Mesendoderm (in vitro differentiated cells): ENCODE results near the gene RNF121. TPM values are rescaled to one million over a fixed set of nuclear protein-coding genes. Genes with fewer than 3 reads are reported as not detected.
"Not testable (repeated sequence)": the region's sequence is repeated elsewhere in the genome, so short reads cannot be mapped to it uniquely, and the experiment has no call there.

Experiments used
- DNase-seq: peaks from one replicate; pipeline ENCODE4 v3.0.0; 2013
- H2AK5ac ChIP-seq: 2 replicates; pipeline ENCODE4 v1.6.1; 2013; ENCODE audit warnings: low read length, inconsistent platforms
- H2BK120ac ChIP-seq: 2 replicates; pipeline ENCODE4 v1.6.1; 2013; ENCODE audit warnings: low read depth, mild to moderate bottlenecking, low read length, moderate library complexity, mixed read lengths
- H2BK15ac ChIP-seq: replicated peaks from 2 replicates; pipeline ENCODE4 v1.6.1; 2013; ENCODE audit warnings: low read depth, mild to moderate bottlenecking, moderate library complexity
- H2BK5ac ChIP-seq: 2 replicates; pipeline ENCODE4 v1.6.1; 2013; ENCODE audit warnings: low read length, inconsistent platforms
- H3K18ac ChIP-seq: 2 replicates; pipeline ENCODE4 v1.6.1; 2013; ENCODE audit warnings: mild to moderate bottlenecking, low read length, mixed read lengths
- H3K23ac ChIP-seq: one replicate; pipeline ENCODE4 v1.6.1; 2013; ENCODE audit warnings: low read length
- H3K27ac ChIP-seq: 2 replicates; pipeline ENCODE4 v1.5.1; 2013; ENCODE audit warnings: low read depth, mild to moderate bottlenecking, inconsistent platforms, low read length, moderate library complexity
- H3K27me3 ChIP-seq: 2 replicates; pipeline ENCODE4 v1.6.1; 2013; ENCODE audit warnings: low read length, control low read depth, mild to moderate bottlenecking, inconsistent platforms; ENCODE audit not compliant: insufficient read depth, poor library complexity
- H3K36me3 ChIP-seq: 2 replicates; pipeline ENCODE4 v1.6.1; 2013; ENCODE audit warnings: low read length, inconsistent platforms; ENCODE audit not compliant: control insufficient read depth, insufficient read depth
- H3K4ac ChIP-seq: one replicate; pipeline ENCODE4 v1.6.1; 2013; ENCODE audit warnings: low read depth, mild to moderate bottlenecking, low read length, moderate library complexity
- H3K4me1 ChIP-seq: 2 replicates; pipeline ENCODE4 v1.6.1; 2013; ENCODE audit warnings: low read depth, low read length, inconsistent platforms; ENCODE audit not compliant: control insufficient read depth
- H3K4me2 ChIP-seq: 2 replicates; pipeline ENCODE4 v1.6.1; 2013; ENCODE audit warnings: low read length
- H3K4me3 ChIP-seq: 2 replicates; pipeline ENCODE4 v1.5.1; 2013; ENCODE audit warnings: mild to moderate bottlenecking, low read length
- H3K56ac ChIP-seq: one replicate; pipeline ENCODE4 v1.6.1; 2013; ENCODE audit warnings: low read length
- H3K79me1 ChIP-seq: 2 replicates; pipeline ENCODE4 v1.6.1; 2013; ENCODE audit warnings: low read length, inconsistent platforms
- H3K79me2 ChIP-seq: 2 replicates; pipeline ENCODE4 v1.6.1; 2013; ENCODE audit warnings: mild to moderate bottlenecking, low read length; ENCODE audit not compliant: control insufficient read depth, insufficient read depth
- H3K9ac ChIP-seq: 2 replicates; pipeline ENCODE4 v1.6.1; 2013; ENCODE audit warnings: low read length, inconsistent platforms
- H4K5ac ChIP-seq: one replicate; pipeline ENCODE4 v1.6.1; 2013; ENCODE audit warnings: low read length
- H4K8ac ChIP-seq: one replicate; pipeline ENCODE4 v1.6.1; 2013; ENCODE audit warnings: low read depth, mild to moderate bottlenecking, control low read depth, low read length, moderate library complexity
- WGBS: extraction: QIAGEN DNeasy Blood & Tissue Kit; methylation state at CpG from one replicate; pipeline ENCODE4 v1.1.7; 2013; ENCODE audit warnings: low lambda C conversion rate, missing lambda C conversion rate; ENCODE audit not compliant: insufficient coverage; ENCODE audit errors: extremely low coverage; 5-methylcytosine and 5-hydroxymethylcytosine counted together
- polyA plus RNA-seq, 2 experiments: library from polyadenylated mRNA; stranded (reverse); fragments of 200-250 nt; gene quantifications; one replicate each; pipeline ENCODE4 v1.2.3, GENCODE V29; 2013

Gene RNF121
- polyA plus RNA-seq (2013, experiment 1 of 2), result 23.0 TPM
- polyA plus RNA-seq (2013, experiment 2 of 2), result 24.0 TPM

GRCh38 chr11:71928737-71929443, at the start of gene RNF121:
RNF121 (plus strand) TSS chr11:71929046; CDS start chr11:71929062, 16 bp downstream.
- Histone ChIP-seq H3K23ac (peak within 1 kb of the TSS; percentile 51), H3K4me1 (peaks cover 5% of the 10 kb centered on the region), H2BK120ac (no peak within 1 kb of the TSS), H3K79me1 (peaks cover 24% of the 10 kb centered on the region), H4K5ac (no peak within 1 kb of the TSS), H3K18ac (peak within 1 kb of the TSS; percentile 53), H3K4ac (peak within 1 kb of the TSS; percentile 1), H3K79me2 (peaks cover 39% of the 10 kb centered on the region), H3K27me3 (no peaks in the 10 kb centered on the region), H3K27ac (peak within 1 kb of the TSS; percentile 47), H3K36me3 (no peaks in the 10 kb centered on the region), H3K4me2 (peak within 1 kb of the TSS; percentile 95), H3K9ac (peak within 1 kb of the TSS; percentile 98), H4K8ac (no peak within 1 kb of the TSS), H3K4me3 (peak within 1 kb of the TSS; percentile 99), H2BK15ac (no peak within 1 kb of the TSS), H2BK5ac (peak within 1 kb of the TSS; percentile 95), H2AK5ac (no peak within 1 kb of the TSS), H3K56ac (peak within 1 kb of the TSS; percentile 99)
- DNase-seq, result peak; percentile 98
- no CpG with 5 or more reads among the region's 32 CpGs for whole genome bisulfite sequencing

DNA sequence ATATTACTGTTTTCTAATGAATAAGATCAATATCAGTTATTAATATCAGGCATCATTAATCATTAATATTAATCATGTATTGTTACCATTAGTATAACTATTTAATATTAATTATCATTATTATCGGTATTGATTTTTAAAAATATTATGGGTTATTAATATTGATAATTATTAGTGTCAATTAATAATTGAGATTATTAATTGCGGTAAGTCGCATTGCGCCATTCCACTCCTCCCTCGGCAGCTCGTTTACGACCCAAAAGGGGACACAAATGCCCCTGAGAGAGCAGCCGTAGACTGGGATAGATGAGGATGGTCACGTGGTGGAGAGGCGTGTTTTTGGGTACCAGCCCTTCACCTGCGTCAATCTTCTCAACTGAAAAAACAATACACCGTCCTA, 43.0 kb upstream of the RNF121 start:
- not testable (repeated sequence) for H3K56ac ChIP-seq, DNase-seq, H3K23ac ChIP-seq, H2BK15ac ChIP-seq, H3K79me2 ChIP-seq, H2BK5ac ChIP-seq, H3K4ac ChIP-seq, H3K79me1 ChIP-seq, H3K4me2 ChIP-seq, H4K5ac ChIP-seq, H3K4me3 ChIP-seq, H3K27me3 ChIP-seq, H3K36me3 ChIP-seq, H2BK120ac ChIP-seq, H3K27ac ChIP-seq, H4K8ac ChIP-seq, H3K4me1 ChIP-seq, H2AK5ac ChIP-seq, H3K9ac ChIP-seq, H3K18ac ChIP-seq
- 100% methylated on average over 3 of the region's 12 CpGs for WGBS

- H2AK5ac ChIP-seq, H3K18ac ChIP-seq, H3K27ac ChIP-seq, H4K5ac ChIP-seq, H3K27me3 ChIP-seq, H3K4me1 ChIP-seq, H3K4me2 ChIP-seq, H4K8ac ChIP-seq, H3K79me2 ChIP-seq, H3K79me1 ChIP-seq, H3K23ac ChIP-seq, H3K36me3 ChIP-seq, H2BK15ac ChIP-seq, H3K56ac ChIP-seq, H3K9ac ChIP-seq, H2BK5ac ChIP-seq, H2BK120ac ChIP-seq, H3K4me3 ChIP-seq, H3K4ac ChIP-seq: not testable (repeated sequence)
- DNase-seq, result peak; percentile 87
- no CpG with 5 or more reads among the region's 14 CpGs for WGBS
These were observed 40.4 kb upstream of the RNF121 start for GRCh38 chr11:71888335-71889010.

- WGBS, result no CpG with 5 or more reads among the region's 14 CpGs
- not testable (repeated sequence) for H3K4ac ChIP-seq
These were observed 39.5 kb upstream of the RNF121 start for GRCh38 chr11:71889181-71889872.

DNA sequence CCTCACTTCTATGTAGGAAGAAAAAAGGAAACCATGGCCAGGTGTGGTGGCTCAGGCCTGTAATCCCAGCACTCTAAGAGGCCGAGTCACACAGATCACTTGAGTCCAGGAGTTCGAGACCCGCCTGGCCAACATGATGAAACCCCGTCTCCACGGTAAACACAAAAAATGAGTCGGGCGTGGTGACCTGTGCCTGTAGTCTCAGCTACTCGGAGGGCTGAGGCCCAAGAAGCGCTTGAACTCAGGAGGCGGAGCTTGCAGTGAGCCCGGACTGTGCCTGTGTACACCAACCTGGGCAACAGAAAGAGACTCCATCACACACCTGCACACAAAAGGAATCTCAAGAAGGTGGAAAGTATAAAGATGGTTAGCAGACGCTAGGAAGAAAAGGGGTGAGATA, 32.9 kb upstream of the RNF121 start:
- Histone ChIP-seq H3K23ac (no peak overlapping the region), H3K4me2 (no peak overlapping the region), H3K4ac (no peak overlapping the region), H4K5ac (no peak overlapping the region), H3K56ac (no peak overlapping the region), H2AK5ac (no peak overlapping the region), H3K4me1 (no peaks in the 10 kb centered on the region), H2BK15ac (no peak overlapping the region), H3K79me1 (no peaks in the 10 kb centered on the region), H2BK5ac (no peak overlapping the region), H2BK120ac (no peak overlapping the region), H3K9ac (no peak overlapping the region), H3K27me3 (no peaks in the 10 kb centered on the region), H3K36me3 (no peaks in the 10 kb centered on the region), H3K18ac (no peak overlapping the region), H3K4me3 (no peak overlapping the region), H3K27ac (no peak overlapping the region), H4K8ac (no peak overlapping the region), H3K79me2 (no peaks in the 10 kb centered on the region)
- no CpG with 5 or more reads among the region's 12 CpGs for WGBS
- no peak for DNase-seq

More at GRCh38 chr11:71889181-71889872, 39.5 kb upstream of the RNF121 start:
- not testable (repeated sequence) for H3K27me3 ChIP-seq, H4K8ac ChIP-seq, H3K4me2 ChIP-seq, H3K56ac ChIP-seq, H2AK5ac ChIP-seq, H3K4me1 ChIP-seq, H3K79me1 ChIP-seq, H2BK15ac ChIP-seq, H4K5ac ChIP-seq, H3K79me2 ChIP-seq, H3K36me3 ChIP-seq, H2BK120ac ChIP-seq, H3K9ac ChIP-seq, H3K18ac ChIP-seq, H3K23ac ChIP-seq, H3K4me3 ChIP-seq, H2BK5ac ChIP-seq, H3K27ac ChIP-seq
- DNase-seq, result peak; percentile 7
